COLO829 (cell line): ENCODE measurements around the gene SLC10A7.

Experiments
- DNase-seq: peaks from one replicate; pipeline ENCODE4 v3.0.0; 2012; ENCODE audit warnings: low spot score

SLC10A7 gene

GRCh38 chr4:146439437-146439836 lies 82.3 kb downstream of the SLC10A7 start:
- no peak for DNase-seq

GRCh38 chr4:146437778-146438177 lies 84.0 kb downstream of the SLC10A7 start:
- DNase-seq: no peak

- no peak for DNase-seq
These were observed 85.1 kb downstream of the SLC10A7 start for GRCh38 chr4:146436423-146437162.

- DNase-seq: no peak
These were observed 85.8 kb downstream of the SLC10A7 start for GRCh38 chr4:146435962-146436361.

GRCh38 chr4:146432065-146432464 lies 89.7 kb downstream of the SLC10A7 start:
- DNase-seq: no peak

GRCh38 chr4:146428298-146428697 lies 93.4 kb downstream of the SLC10A7 start:
- DNase-seq: no peak

GRCh38 chr4:146417822-146418221 lies 103.9 kb downstream of the SLC10A7 start:
- DNase-seq: no peak

- no peak for DNase-seq
These were observed 105.9 kb downstream of the SLC10A7 start for GRCh38 chr4:146415829-146416228.

GRCh38 chr4:146407669-146408084 lies 114.1 kb downstream of the SLC10A7 start:
- DNase-seq: peak; percentile 77

GRCh38 chr4:146407257-146407656 lies 114.5 kb downstream of the SLC10A7 start:
- no peak for DNase-seq

- DNase-seq: no peak
These were observed 120.5 kb downstream of the SLC10A7 start for GRCh38 chr4:146401274-146401673.

- DNase-seq: no peak
These were observed 122.8 kb downstream of the SLC10A7 start for GRCh38 chr4:146398896-146399445.

GRCh38 chr4:146398404-146398803 lies 123.3 kb downstream of the SLC10A7 start:
- DNase-seq: no peak

GRCh38 chr4:146389561-146389960 lies 132.2 kb downstream of the SLC10A7 start:
- DNase-seq: no peak

GRCh38 chr4:146382194-146382593 lies 139.5 kb downstream of the SLC10A7 start:
- no peak for DNase-seq

GRCh38 chr4:146381263-146381872 lies 140.4 kb downstream of the SLC10A7 start:
- peak; percentile 42 for DNase-seq

GRCh38 chr4:146379744-146380143 lies 142.0 kb downstream of the SLC10A7 start:
- no peak for DNase-seq

- DNase-seq: peak; percentile 65
These were observed 149.9 kb downstream of the SLC10A7 start for GRCh38 chr4:146371812-146372211.

GRCh38 chr4:146370841-146371240 lies 150.9 kb downstream of the SLC10A7 start:
- DNase-seq: no peak

GRCh38 chr4:146369446-146369845 lies 152.3 kb downstream of the SLC10A7 start:
- DNase-seq: no peak

GRCh38 chr4:146368209-146368608 lies 153.5 kb downstream of the SLC10A7 start:
- peak; percentile 56 for DNase-seq

- no peak for DNase-seq
These were observed 154.4 kb downstream of the SLC10A7 start for GRCh38 chr4:146367347-146367746.

- DNase-seq: no peak
These were observed 162.0 kb downstream of the SLC10A7 start for GRCh38 chr4:146359771-146360170.
